T-helper 2 cell treated with Interferon-gamma antibody and Interleukin-4, amounts not matched to agents 5 μg/mL and 100 μg/mL, for 36 hours (primary cell): ENCODE data around the gene ZAP70.
"Not testable (repeated sequence)": the region's sequence is repeated elsewhere in the genome, so short reads cannot be mapped to it uniquely, and the experiment has no call there.

Experiments used
- DNase-seq: peaks from one replicate; pipeline ENCODE4 v3.0.0; 2021; ENCODE audit warnings: low spot score
- H3K27ac Mint-ChIP-seq: one replicate; pipeline ENCODE4 v1.8.0; 2021; ENCODE audit warnings: mild to moderate bottlenecking, mixed read lengths
- H3K27me3 Mint-ChIP-seq: one replicate; pipeline ENCODE4 v1.8.0; 2021; ENCODE audit warnings: low read depth, mixed read lengths
- H3K36me3 Mint-ChIP-seq: one replicate; pipeline ENCODE4 v1.8.0; 2021; ENCODE audit warnings: low read depth, mixed read lengths
- H3K4me1 Mint-ChIP-seq: one replicate; pipeline ENCODE4 v1.8.0; 2021; ENCODE audit warnings: low read depth, mixed read lengths
- H3K4me3 Mint-ChIP-seq: one replicate; pipeline ENCODE4 v1.8.0; 2022; ENCODE audit warnings: mild to moderate bottlenecking, moderate library complexity, mixed read lengths
- H3K9me3 Mint-ChIP-seq: one replicate; pipeline ENCODE4 v1.8.0; 2021; ENCODE audit warnings: mixed read lengths

ZAP70 gene

GRCh38 chr2:97713296-97714083, at the start of gene ZAP70:
Gene ZAP70 (plus strand): TSS chr2:97713576. CDS start chr2:97724037, 10,461 bp downstream.
- Mint-ChIP-seq H3K9me3 (no peaks in the 10 kb centered on the region), H3K36me3 (peaks cover 48% of the 10 kb centered on the region), H3K27me3 (no peaks in the 10 kb centered on the region), H3K4me1 (peaks cover 66% of the 10 kb centered on the region), H3K4me3 (peak within 1 kb of the TSS; percentile 98), H3K27ac (peak within 1 kb of the TSS; percentile 100)
- DNase-seq = peak; percentile 62

- DNase-seq = no peak
- peak overlapping the region; percentile 94 for H3K4me3 Mint-ChIP-seq
- peaks cover 23% of the 10 kb centered on the region for H3K4me1 Mint-ChIP-seq
- H3K27ac Mint-ChIP-seq = peak overlapping the region; percentile 97
- H3K9me3 Mint-ChIP-seq = no peaks in the 10 kb centered on the region
- H3K36me3 Mint-ChIP-seq = peaks cover 21% of the 10 kb centered on the region
- no peaks in the 10 kb centered on the region for H3K27me3 Mint-ChIP-seq
Observed at GRCh38 chr2:97663626-97663961, 49.8 kb upstream of the ZAP70 start.

GRCh38 chr2:97663962-97664635, 49.3 kb upstream of the ZAP70 start, which contains the start of gene ACTR1B:
Gene ACTR1B (minus strand): TSS chr2:97664044. CDS start chr2:97663890, 154 bp downstream.
- peak; percentile 99 for DNase-seq
- H3K36me3 Mint-ChIP-seq = peaks cover 19% of the 10 kb centered on the region
- no peaks in the 10 kb centered on the region for H3K9me3 Mint-ChIP-seq
- H3K4me1 Mint-ChIP-seq = peaks cover 23% of the 10 kb centered on the region
- peak within 1 kb of the TSS; percentile 94 for H3K4me3 Mint-ChIP-seq
- H3K27ac Mint-ChIP-seq = peak within 1 kb of the TSS; percentile 97
- H3K27me3 Mint-ChIP-seq = no peaks in the 10 kb centered on the region

GRCh38 chr2:97664636-97664970, 48.8 kb upstream of the ZAP70 start:
- no peak for DNase-seq
- Mint-ChIP-seq H3K27ac (peak overlapping the region; percentile 97), H3K27me3 (no peaks in the 10 kb centered on the region), H3K4me1 (peaks cover 23% of the 10 kb centered on the region), H3K4me3 (peak overlapping the region; percentile 90), H3K36me3 (peaks cover 19% of the 10 kb centered on the region), H3K9me3 (no peaks in the 10 kb centered on the region)

GRCh38 chr2:97669448-97669847, 43.9 kb upstream of the ZAP70 start, which contains the start of gene C2orf92:
Gene C2orf92 (plus strand): TSS chr2:97669713. CDS start chr2:97669789, 76 bp downstream.
- no peak within 1 kb of the TSS for H3K4me3 Mint-ChIP-seq
- H3K27ac Mint-ChIP-seq = no peak within 1 kb of the TSS

GRCh38 chr2:97670471-97670870, 42.9 kb upstream of the ZAP70 start:
- Mint-ChIP-seq H3K27ac (no peak overlapping the region), H3K9me3 (no peaks in the 10 kb centered on the region), H3K27me3 (no peaks in the 10 kb centered on the region), H3K36me3 (peaks cover 2% of the 10 kb centered on the region), H3K4me3 (no peak overlapping the region), H3K4me1 (peaks cover 14% of the 10 kb centered on the region)
- DNase-seq = no peak

More at GRCh38 chr2:97669448-97669847, 43.9 kb upstream of the ZAP70 start, which contains the start of gene C2orf92:
- Mint-ChIP-seq H3K9me3 (no peaks in the 10 kb centered on the region), H3K4me1 (peaks cover 18% of the 10 kb centered on the region), H3K36me3 (peaks cover 2% of the 10 kb centered on the region), H3K27me3 (no peaks in the 10 kb centered on the region)
- DNase-seq = no peak

- no peaks in the 10 kb centered on the region for H3K9me3 Mint-ChIP-seq
- DNase-seq = no peak
- H3K27me3 Mint-ChIP-seq = no peaks in the 10 kb centered on the region
- peaks cover 2% of the 10 kb centered on the region for H3K36me3 Mint-ChIP-seq
- H3K4me1 Mint-ChIP-seq = peaks cover 14% of the 10 kb centered on the region
- H3K4me3 Mint-ChIP-seq = no peak overlapping the region
- no peak overlapping the region for H3K27ac Mint-ChIP-seq
Observed at GRCh38 chr2:97671526-97671925, 41.9 kb upstream of the ZAP70 start.

GRCh38 chr2:97672606-97673140, 40.7 kb upstream of the ZAP70 start:
- H3K27me3 Mint-ChIP-seq, H3K4me3 Mint-ChIP-seq, H3K36me3 Mint-ChIP-seq, H3K9me3 Mint-ChIP-seq, DNase-seq: not testable (repeated sequence)
- peaks cover 16% of the 10 kb centered on the region for H3K4me1 Mint-ChIP-seq
- H3K27ac Mint-ChIP-seq = peak overlapping the region; percentile 34

- peaks cover 19% of the 10 kb centered on the region for H3K4me1 Mint-ChIP-seq
- DNase-seq = peak; percentile 57
- H3K4me3 Mint-ChIP-seq = no peak overlapping the region
- H3K9me3 Mint-ChIP-seq = no peaks in the 10 kb centered on the region
- peak overlapping the region; percentile 34 for H3K27ac Mint-ChIP-seq
- H3K36me3 Mint-ChIP-seq = no peaks in the 10 kb centered on the region
- H3K27me3 Mint-ChIP-seq = peaks cover under 1% of the 10 kb centered on the region
Observed at GRCh38 chr2:97673182-97673914, 40.0 kb upstream of the ZAP70 start.

- DNase-seq = peak; percentile 61
- peaks cover 1% of the 10 kb centered on the region for H3K27me3 Mint-ChIP-seq
- peaks cover 20% of the 10 kb centered on the region for H3K4me1 Mint-ChIP-seq
- H3K4me3 Mint-ChIP-seq = no peak overlapping the region
- H3K9me3 Mint-ChIP-seq = no peaks in the 10 kb centered on the region
- H3K27ac Mint-ChIP-seq = no peak overlapping the region
- no peaks in the 10 kb centered on the region for H3K36me3 Mint-ChIP-seq
Observed at GRCh38 chr2:97673915-97674283, 39.5 kb upstream of the ZAP70 start.

- Mint-ChIP-seq H3K9me3 (no peaks in the 10 kb centered on the region), H3K27me3 (peaks cover 1% of the 10 kb centered on the region), H3K4me1 (peaks cover 20% of the 10 kb centered on the region), H3K27ac (no peak overlapping the region), H3K36me3 (no peaks in the 10 kb centered on the region), H3K4me3 (no peak overlapping the region)
- DNase-seq = no peak
Observed at GRCh38 chr2:97675430-97676113, 37.8 kb upstream of the ZAP70 start.

- no peak overlapping the region for H3K4me3 Mint-ChIP-seq
- peaks cover 20% of the 10 kb centered on the region for H3K4me1 Mint-ChIP-seq
- H3K27ac Mint-ChIP-seq = no peak overlapping the region
- H3K36me3 Mint-ChIP-seq = no peaks in the 10 kb centered on the region
- no peaks in the 10 kb centered on the region for H3K9me3 Mint-ChIP-seq
- H3K27me3 Mint-ChIP-seq = peaks cover 1% of the 10 kb centered on the region
- no peak for DNase-seq
Observed at GRCh38 chr2:97676620-97677019, 36.8 kb upstream of the ZAP70 start.

GRCh38 chr2:97677480-97677879, 35.9 kb upstream of the ZAP70 start:
- no peak for DNase-seq
- Mint-ChIP-seq H3K4me1 (peaks cover 20% of the 10 kb centered on the region), H3K4me3 (no peak overlapping the region), H3K9me3 (no peaks in the 10 kb centered on the region), H3K27me3 (peaks cover 1% of the 10 kb centered on the region), H3K27ac (no peak overlapping the region), H3K36me3 (no peaks in the 10 kb centered on the region)
